ENCODE results near the gene C12orf76.

DNA sequence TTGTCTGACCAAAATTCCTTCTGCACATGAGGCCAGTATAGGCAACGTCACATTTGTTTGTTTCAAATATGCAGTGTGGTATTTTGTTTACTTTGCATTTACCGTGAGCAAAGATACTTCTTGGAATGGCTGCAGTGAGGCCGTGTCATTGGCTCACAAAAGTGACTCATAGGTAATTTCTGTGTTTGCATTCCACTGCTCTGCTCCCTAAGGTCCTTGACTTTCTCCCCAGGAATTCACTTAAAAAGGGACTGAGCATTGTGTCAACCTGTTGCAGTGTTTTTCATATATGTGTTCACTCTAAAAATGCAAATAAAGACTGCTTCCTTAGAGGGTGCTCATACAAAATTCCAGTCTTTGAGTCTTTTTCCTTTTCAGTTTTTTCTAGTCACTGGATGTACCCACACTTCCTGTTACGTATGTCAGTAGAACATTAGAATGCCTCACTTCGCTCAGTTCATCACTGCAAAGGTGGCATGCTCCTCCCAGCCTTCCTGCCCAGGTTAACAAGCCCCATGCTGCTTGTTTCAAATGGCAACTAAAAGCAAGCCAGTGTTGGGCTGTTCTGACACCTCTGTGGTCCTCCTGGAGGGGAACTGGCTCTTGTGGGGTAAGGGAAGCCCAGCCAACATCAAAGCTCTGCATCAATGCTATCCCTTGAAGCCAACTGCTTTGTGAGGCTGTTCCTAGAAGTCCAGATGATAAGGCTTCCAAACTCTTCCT, 9.1 kb downstream of the C12orf76 start:
- TF ChIP-seq EZH2 (IDR thresholded peaks at IDR 0.05; ENCODE audit: low read length), result no peak
- TF ChIP-seq, protein P1, sequence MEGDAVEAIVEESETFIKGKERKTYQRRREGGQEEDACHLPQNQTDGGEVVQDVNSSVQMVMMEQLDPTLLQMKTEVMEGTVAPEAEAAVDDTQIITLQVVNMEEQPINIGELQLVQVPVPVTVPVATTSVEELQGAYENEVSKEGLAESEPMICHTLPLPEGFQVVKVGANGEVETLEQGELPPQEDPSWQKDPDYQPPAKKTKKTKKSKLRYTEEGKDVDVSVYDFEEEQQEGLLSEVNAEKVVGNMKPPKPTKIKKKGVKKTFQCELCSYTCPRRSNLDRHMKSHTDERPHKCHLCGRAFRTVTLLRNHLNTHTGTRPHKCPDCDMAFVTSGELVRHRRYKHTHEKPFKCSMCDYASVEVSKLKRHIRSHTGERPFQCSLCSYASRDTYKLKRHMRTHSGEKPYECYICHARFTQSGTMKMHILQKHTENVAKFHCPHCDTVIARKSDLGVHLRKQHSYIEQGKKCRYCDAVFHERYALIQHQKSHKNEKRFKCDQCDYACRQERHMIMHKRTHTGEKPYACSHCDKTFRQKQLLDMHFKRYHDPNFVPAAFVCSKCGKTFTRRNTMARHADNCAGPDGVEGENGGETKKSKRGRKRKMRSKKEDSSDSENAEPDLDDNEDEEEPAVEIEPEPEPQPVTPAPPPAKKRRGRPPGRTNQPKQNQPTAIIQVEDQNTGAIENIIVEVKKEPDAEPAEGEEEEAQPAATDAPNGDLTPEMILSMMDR (optimal IDR thresholded peaks at IDR 0.05 in 1 of 3, IDR thresholded peaks at IDR 0.05 in 1 of 3, conservative IDR thresholded peaks at IDR 0.05 in 1 of 3; ENCODE audit: extremely low read depth in 1 of 3, insufficient read depth in 2 of 3, low read length in 3 of 3), result no peak

Measured in keratinocyte (primary cell).